Left ventricle myocardium inferior (tissue), 1 donor: ENCODE results near the gene KCNJ10. TPM values are rescaled to one million over a fixed set of nuclear protein-coding genes. Genes with fewer than 3 reads are reported as not detected.

Source experiments
- DNase-seq: peaks from one replicate; pipeline ENCODE4 v3.0.0-alpha.2; 2020
- H3K27ac ChIP-seq: fragments of 200-600 bp; replicated peaks from 2 replicates; pipeline ENCODE4 v1.8.0; 2021
- H3K27me3 ChIP-seq: fragments of 200-600 bp; 2 replicates; pipeline ENCODE4 v1.8.0; 2021; ENCODE audit warnings: low read depth
- H3K36me3 ChIP-seq: fragments of 200-600 bp; 2 replicates; pipeline ENCODE4 v1.8.0; 2021
- H3K4me1 ChIP-seq: fragments of 200-600 bp; 2 replicates; pipeline ENCODE4 v1.8.0; 2021
- H3K4me3 ChIP-seq: fragments of 200-600 bp; 2 replicates; pipeline ENCODE4 v1.8.0; 2021; ENCODE audit warnings: mild to moderate bottlenecking, moderate library complexity
- H3K9me3 ChIP-seq: fragments of 200-600 bp; replicated peaks from 2 replicates; pipeline ENCODE4 v1.8.0; 2021
- intact Hi-C: fragments of 100-400 bp; cut with micrococcal nuclease; formaldehyde crosslinking; loops from one replicate; pipeline ENCODE4 v1.11.0; 2022
- long read RNA-seq: library from polyadenylated mRNA; unstranded; transcript quantifications from one replicate; pipeline ENCODE4 v2.0.0, GENCODE V29; 2021
- total RNA-seq: library from RNA; stranded (reverse); fragmentation: NEBNext Ultra II Directional; extraction: Animal tissue kit (Norgen Biotek cat#: 25700); gene quantifications from one replicate; pipeline ENCODE4 v1.2.1, GENCODE V29; 2021
- TF ChIP-seq, protein P1 (sequence below): fragments of 200-600 bp; IDR thresholded peaks from 2 replicates; pipeline ENCODE4 v1.8.0; 2021; ENCODE audit warnings: antibody characterized with exemption, mild to moderate bottlenecking, borderline replicate concordance
- donor health status: DM: no; HTN: yes; CAD: no; lungs with severe emphysema.

Gene KCNJ10
- not detected for total RNA-seq
- long read RNA-seq, result 0 reads

DNA sequence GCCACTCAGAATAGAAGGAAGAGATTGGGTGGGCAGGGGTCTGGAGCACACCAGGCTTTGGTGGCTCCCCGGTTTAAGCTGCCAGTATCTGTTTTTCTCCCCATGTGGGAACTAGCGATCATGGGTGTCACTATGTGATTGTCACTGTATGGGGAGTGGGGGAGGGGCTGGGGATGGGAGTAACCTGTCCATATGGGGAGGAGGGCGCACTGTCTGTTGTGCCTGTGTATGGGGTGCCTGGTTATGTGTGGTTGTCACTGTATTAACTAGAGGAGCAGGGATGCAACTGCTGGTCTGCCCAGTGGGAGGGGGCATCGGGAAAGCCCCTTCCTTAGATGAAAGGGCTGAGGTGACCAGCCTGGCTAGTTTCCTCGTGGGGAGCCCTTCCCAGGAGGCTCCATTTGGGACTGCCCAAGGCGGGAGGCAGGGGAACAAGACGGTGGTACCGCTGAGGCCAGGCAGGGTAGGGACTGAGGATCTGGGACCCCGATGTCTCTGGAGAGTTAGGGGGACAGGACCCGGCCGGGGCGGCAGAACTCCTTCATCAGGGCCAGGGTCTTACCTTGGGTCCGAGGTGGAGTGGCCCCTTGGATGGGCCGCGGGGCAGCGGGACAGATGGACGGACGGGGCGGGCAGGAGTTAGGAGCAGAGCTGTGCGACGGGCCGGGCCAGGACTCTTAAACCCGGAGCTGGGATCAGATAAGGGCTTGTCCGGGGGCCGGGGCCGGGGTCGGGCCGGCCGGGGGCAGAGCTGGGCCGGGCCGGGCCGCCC, at the start of gene KCNJ10:
KCNJ10 (minus strand) TSS at position 701 of the 772 bp plus-strand sequence. CDS start 27,628 bp downstream, outside the sequence.
- Histone ChIP-seq H3K36me3 (no peaks in the 10 kb centered on the region), H3K27ac (no peak within 1 kb of the TSS)

DNA sequence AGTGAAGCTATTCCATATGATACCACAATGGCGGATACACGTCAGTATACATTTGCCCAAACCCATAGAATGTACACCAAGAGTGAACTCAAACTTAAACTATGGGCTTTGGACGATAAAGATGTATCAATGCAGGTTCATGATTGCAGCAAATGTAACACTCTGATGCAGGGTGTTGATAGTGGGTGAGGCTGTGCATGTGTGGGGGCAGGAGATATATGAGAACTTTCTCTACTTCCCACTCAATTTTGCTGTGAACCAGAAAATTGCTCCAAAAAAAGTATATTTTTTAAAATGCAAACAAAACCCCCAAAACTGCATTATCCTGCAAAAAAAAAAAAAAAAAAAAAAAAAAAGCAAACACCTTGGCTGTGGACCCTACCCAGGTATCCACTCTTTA, 49.0 kb upstream of the KCNJ10 start:
- DNase-seq, result no peak
- Histone ChIP-seq H3K4me3 (peak overlapping the region; percentile 74), H3K27ac (peak overlapping the region; percentile 90), H3K4me1 (peaks cover 89% of the 10 kb centered on the region), H3K27me3 (no peaks in the 10 kb centered on the region), H3K9me3 (no peaks in the 10 kb centered on the region), H3K36me3 (peaks cover 18% of the 10 kb centered on the region)
- intact Hi-C loops, result no loop called here
- TF ChIP-seq, protein P1, sequence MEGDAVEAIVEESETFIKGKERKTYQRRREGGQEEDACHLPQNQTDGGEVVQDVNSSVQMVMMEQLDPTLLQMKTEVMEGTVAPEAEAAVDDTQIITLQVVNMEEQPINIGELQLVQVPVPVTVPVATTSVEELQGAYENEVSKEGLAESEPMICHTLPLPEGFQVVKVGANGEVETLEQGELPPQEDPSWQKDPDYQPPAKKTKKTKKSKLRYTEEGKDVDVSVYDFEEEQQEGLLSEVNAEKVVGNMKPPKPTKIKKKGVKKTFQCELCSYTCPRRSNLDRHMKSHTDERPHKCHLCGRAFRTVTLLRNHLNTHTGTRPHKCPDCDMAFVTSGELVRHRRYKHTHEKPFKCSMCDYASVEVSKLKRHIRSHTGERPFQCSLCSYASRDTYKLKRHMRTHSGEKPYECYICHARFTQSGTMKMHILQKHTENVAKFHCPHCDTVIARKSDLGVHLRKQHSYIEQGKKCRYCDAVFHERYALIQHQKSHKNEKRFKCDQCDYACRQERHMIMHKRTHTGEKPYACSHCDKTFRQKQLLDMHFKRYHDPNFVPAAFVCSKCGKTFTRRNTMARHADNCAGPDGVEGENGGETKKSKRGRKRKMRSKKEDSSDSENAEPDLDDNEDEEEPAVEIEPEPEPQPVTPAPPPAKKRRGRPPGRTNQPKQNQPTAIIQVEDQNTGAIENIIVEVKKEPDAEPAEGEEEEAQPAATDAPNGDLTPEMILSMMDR, result no peak

More for the DNA sequence above, at the start of gene KCNJ10:
- intact Hi-C loops, result no loop called here
- Histone ChIP-seq H3K27me3 (peaks cover 37% of the 10 kb centered on the region), H3K9me3 (no peaks in the 10 kb centered on the region), H3K4me3 (peak within 1 kb of the TSS; percentile 65), H3K4me1 (peaks cover 13% of the 10 kb centered on the region)
- TF ChIP-seq, protein P1, result no peak
- no peak for DNase-seq

DNA sequence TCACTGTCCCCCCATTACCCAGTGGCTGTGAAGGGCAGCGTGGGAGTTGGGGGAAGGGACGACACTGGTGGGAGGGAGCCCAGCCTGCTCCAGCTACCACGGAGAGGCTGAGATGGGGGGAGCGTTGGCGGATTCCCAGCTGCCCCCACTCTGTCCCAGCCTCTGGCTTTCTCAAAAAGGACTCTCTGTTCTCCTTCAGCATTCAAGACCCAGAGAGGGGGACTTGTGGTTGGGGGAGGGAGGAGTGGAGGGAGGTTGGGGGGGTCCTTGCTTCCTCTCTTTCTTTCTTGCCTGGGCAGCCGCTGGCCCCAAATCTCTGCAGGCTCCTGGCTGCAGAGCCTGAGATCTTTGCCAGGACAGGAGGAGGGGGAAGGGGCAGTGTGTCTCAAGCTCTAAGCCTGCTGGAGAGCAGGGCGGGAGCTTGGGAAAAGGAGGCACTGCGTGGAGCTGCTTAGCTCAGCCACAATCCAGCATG, 47.8 kb upstream of the KCNJ10 start:
- H3K27ac ChIP-seq, result peak overlapping the region; percentile 90
- peak overlapping the region; percentile 74 for H3K4me3 ChIP-seq
- no peaks in the 10 kb centered on the region for H3K27me3 ChIP-seq
- TF ChIP-seq, protein P1, result no peak
- no peaks in the 10 kb centered on the region for H3K9me3 ChIP-seq
- intact Hi-C loops, result no loop called here
- DNase-seq, result peak; percentile 61
- H3K4me1 ChIP-seq, result peaks cover 87% of the 10 kb centered on the region
- H3K36me3 ChIP-seq, result peaks cover 7% of the 10 kb centered on the region

DNA sequence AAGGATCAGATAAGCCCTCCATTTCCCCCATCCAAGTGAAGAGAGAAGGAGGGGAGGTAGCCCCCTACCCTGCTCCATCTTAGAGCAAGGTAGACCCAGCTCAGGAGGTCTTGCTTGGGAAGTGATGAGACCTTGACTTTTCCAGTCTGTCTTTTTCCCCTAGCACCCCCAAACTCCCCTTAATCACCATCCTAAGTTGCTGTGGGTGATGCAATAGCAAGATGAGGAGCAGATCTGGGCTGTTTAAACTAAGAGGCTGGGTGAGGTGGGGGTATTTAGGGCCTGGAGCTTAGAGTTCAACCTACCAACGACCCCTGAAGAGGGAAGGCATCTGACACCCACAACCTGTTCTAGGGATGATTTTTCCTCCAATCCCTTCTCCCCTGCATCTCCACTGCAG, 47.3 kb upstream of the KCNJ10 start:
- peak overlapping the region; percentile 90 for H3K27ac ChIP-seq
- TF ChIP-seq, protein P1, result no peak
- peak overlapping the region; percentile 74 for H3K4me3 ChIP-seq
- DNase-seq, result no peak
- H3K4me1 ChIP-seq, result peaks cover 83% of the 10 kb centered on the region
- intact Hi-C loops, result no loop called here
- no peaks in the 10 kb centered on the region for H3K27me3 ChIP-seq
- H3K36me3 ChIP-seq, result peaks cover 7% of the 10 kb centered on the region
- H3K9me3 ChIP-seq, result no peaks in the 10 kb centered on the region

DNA sequence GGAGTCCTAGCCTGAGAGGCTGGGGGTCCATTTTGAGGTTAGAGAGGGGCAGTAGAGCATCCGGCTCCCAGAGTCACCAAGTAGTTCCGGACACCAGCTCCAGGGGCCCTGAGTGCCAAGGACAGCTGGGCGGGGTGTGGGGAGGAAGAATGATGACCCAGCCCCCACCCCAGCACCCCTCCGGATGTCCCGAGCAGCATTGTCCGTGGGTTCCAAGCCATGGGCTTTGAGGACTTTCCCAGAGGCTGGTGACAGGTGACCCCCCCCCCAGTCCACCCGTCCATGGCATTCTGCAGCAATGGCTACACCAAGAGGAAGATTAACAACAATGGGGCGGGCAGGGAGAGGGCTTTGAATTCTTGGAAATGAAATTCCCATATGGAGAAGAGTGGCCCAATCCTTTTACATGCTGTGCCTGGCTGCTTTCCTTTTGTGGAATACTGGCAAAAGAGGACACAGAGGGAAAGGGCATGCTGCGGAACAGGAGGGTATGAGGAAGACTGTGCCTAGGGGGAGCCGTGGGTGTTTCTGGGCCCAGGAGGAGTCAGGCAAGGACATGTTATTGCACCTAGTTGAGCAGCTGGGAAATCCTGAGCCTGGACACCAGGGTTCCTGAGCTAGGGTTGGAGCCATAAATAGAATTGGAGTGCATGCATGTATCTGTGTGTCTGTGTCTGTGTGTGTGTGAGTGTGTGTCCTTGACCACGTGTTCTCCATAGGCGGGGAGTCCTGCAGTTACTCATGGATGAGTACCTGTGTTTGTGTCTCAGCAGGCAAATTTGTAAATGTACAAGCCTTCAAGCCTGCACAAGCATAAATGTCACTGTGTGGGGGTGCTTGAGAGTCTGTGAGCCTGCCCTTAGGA, 46.6 kb upstream of the KCNJ10 start:
- Histone ChIP-seq H3K4me1 (peaks cover 79% of the 10 kb centered on the region), H3K9me3 (no peaks in the 10 kb centered on the region), H3K27me3 (no peaks in the 10 kb centered on the region), H3K4me3 (peak overlapping the region; percentile 74), H3K36me3 (peaks cover 7% of the 10 kb centered on the region), H3K27ac (peak overlapping the region; percentile 90)
- TF ChIP-seq, protein P1, result no peak
- intact Hi-C loops, result no loop called here
- no peak for DNase-seq
